Occipital lobe (tissue), 2 donors: Measurements from ENCODE around the gene MICAL2. TPM values are rescaled to one million over a fixed set of nuclear protein-coding genes. Genes with fewer than 3 reads are reported as not detected.
A peak's percentile ranks its signal among the peaks of the same experiment; 100 is the strongest.

Source experiments
- DNase-seq: peaks from one replicate; lab custom pipeline; 2025; lab: John Stamatoyannopoulos, UW
- total RNA-seq: library from RNA; depleted of rRNA; stranded (reverse); fragments of >200 nt; gene quantifications from one replicate; pipeline ENCODE4 v1.2.3, GENCODE V29; 2014

The MICAL2 gene
- total RNA-seq, 1 donor from 2014 or later, result 28.2 TPM

GRCh38 chr11:12169822-12170221 is 59.4 kb downstream of the MICAL2 start:
- DNase-seq, result no peak

- DNase-seq, result no peak
Measured at GRCh38 chr11:12170501-12170900, 60.1 kb downstream of the MICAL2 start.

GRCh38 chr11:12170984-12171383 is 60.6 kb downstream of the MICAL2 start:
- no peak for DNase-seq

- DNase-seq, result no peak
Measured at GRCh38 chr11:12171921-12172320, 61.5 kb downstream of the MICAL2 start.

GRCh38 chr11:12172493-12173013 is 62.2 kb downstream of the MICAL2 start:
- DNase-seq, result no peak

- DNase-seq, result no peak
Measured at GRCh38 chr11:12173111-12173510, 62.7 kb downstream of the MICAL2 start.

- no peak for DNase-seq
Measured at GRCh38 chr11:12174128-12174476, 63.7 kb downstream of the MICAL2 start.

GRCh38 chr11:12174477-12175143 is 64.2 kb downstream of the MICAL2 start:
- DNase-seq, result no peak

GRCh38 chr11:12175694-12176241 is 65.4 kb downstream of the MICAL2 start:
- no peak for DNase-seq

GRCh38 chr11:12176410-12176809 is 66.0 kb downstream of the MICAL2 start:
- no peak for DNase-seq

GRCh38 chr11:12177739-12178338 is 67.4 kb downstream of the MICAL2 start:
- no peak for DNase-seq

GRCh38 chr11:12179019-12179418 is 68.6 kb downstream of the MICAL2 start:
- DNase-seq, result no peak

- DNase-seq, result peak; percentile 29
Measured at GRCh38 chr11:12179531-12179930, 69.1 kb downstream of the MICAL2 start.

GRCh38 chr11:12180257-12181205 is 70.1 kb downstream of the MICAL2 start:
- DNase-seq, result no peak

- no peak for DNase-seq
Measured at GRCh38 chr11:12182302-12182675, 71.9 kb downstream of the MICAL2 start.

GRCh38 chr11:12182676-12183541 is 72.5 kb downstream of the MICAL2 start:
- no peak for DNase-seq

- no peak for DNase-seq
Measured at GRCh38 chr11:12183827-12184620, 73.6 kb downstream of the MICAL2 start.

- no peak for DNase-seq
Measured at GRCh38 chr11:12184699-12185098, 74.3 kb downstream of the MICAL2 start.

GRCh38 chr11:12185106-12185690 is 74.8 kb downstream of the MICAL2 start:
- no peak for DNase-seq

- no peak for DNase-seq
Measured at GRCh38 chr11:12185914-12186313, 75.5 kb downstream of the MICAL2 start.
